K562 (cell line): ENCODE data around the gene UGT2A3. TPM values are rescaled to one million over a fixed set of nuclear protein-coding genes. Genes with fewer than 3 reads are reported as not detected.

ENCODE experiments used
- ATAC-seq: fragments of 200-7000 bp; cut with Tn5 transposase; 3 replicates; pipeline ENCODE4 v1.9.1; 2020; ENCODE audit warnings: moderate library complexity
- BruUV-seq: library from RNA; stranded (reverse); fragments of 400-500 nt; replicated peaks from 2 replicates; lab custom pipeline; 2021; lab: Mats Ljungman, UMichigan
- CTCF ChIA-PET: fragments of 300-600 bp; formaldehyde crosslinking; extraction: SDS; loops from one replicate; lab custom pipeline; 2021; ENCODE audit warnings: low intra/inter-chr PET ratio; lab: Yijun Ruan, JAX
- POLR2A ChIA-PET: fragments of 300-600, 350-650 bp; sonication (Branson Sonifier 250); formaldehyde crosslinking; extraction: SDS; loops from one replicate; lab custom pipeline; 2021; ENCODE audit warnings: antibody characterized with exemption, inconsistent platforms; lab: Yijun Ruan, JAX
- DNase-seq, 4 experiments: peaks; one replicate each; pipeline versions ENCODE4 v3.0.0 to v3.0.0-alpha.2; 2011 to 2018; ENCODE audit warnings: low spot score in 3 of 4, mixed read lengths in 3 of 4; ENCODE audit errors: extremely low read depth in 1 of 4
- FAIRE-seq: peaks from 2 replicates; lab custom pipeline; 2011; peaks lifted over from hg19 to GRCh38; lab: Jason Lieb, UNC
- H2AFZ ChIP-seq: 2 replicates; pipeline ENCODE4 v1.6.0; 2011; ENCODE audit warnings: low read depth, low read length, control low read depth, inconsistent platforms
- H3K27ac ChIP-seq: fragments of 200-600 bp; 3 replicates; pipeline ENCODE4 v1.8.0; 2011; ENCODE audit warnings: low read depth, mild to moderate bottlenecking, control low read depth, inconsistent platforms, low read length, moderate library complexity, mixed read lengths; ENCODE audit errors: extremely low read depth
- H3K27me3 ChIP-seq, 2 experiments: fragments of 300-600 bp in 1 of 2; 2 replicates in 1 of 2; 3 replicates in 1 of 2; pipeline versions ENCODE4 v1.6.0 to v1.8.0; 2011; ENCODE audit warnings: inconsistent platforms in 2 of 2, low read length in 2 of 2, mild to moderate bottlenecking in 1 of 2, mixed read lengths in 1 of 2, moderate library complexity in 1 of 2; ENCODE audit not compliant: control insufficient read depth in 2 of 2, insufficient read depth in 2 of 2
- H3K36me3 ChIP-seq: fragments of 300-600 bp; 3 replicates; pipeline ENCODE4 v1.8.0; 2011; ENCODE audit warnings: mild to moderate bottlenecking, low read length, inconsistent platforms; ENCODE audit not compliant: control insufficient read depth, insufficient read depth
- H3K4me1 ChIP-seq, 2 experiments: fragments of 200-600 bp in 1 of 2; replicated peaks in 1 of 2; 2 replicates in 1 of 2; 3 replicates in 1 of 2; pipeline versions ENCODE4 v1.5.1 to v1.8.0; 2011; ENCODE audit warnings: inconsistent platforms in 2 of 2, low read length in 2 of 2, mild to moderate bottlenecking in 1 of 2, mixed read lengths in 1 of 2, moderate library complexity in 1 of 2; ENCODE audit not compliant: control insufficient read depth in 2 of 2, insufficient read depth in 2 of 2
- H3K4me2 ChIP-seq: 2 replicates; pipeline ENCODE4 v1.6.1; 2011; ENCODE audit warnings: low read length, control low read depth, inconsistent platforms, mixed read lengths; ENCODE audit not compliant: insufficient read depth
- H3K4me3 ChIP-seq: fragments of 200-600 bp; sonication (generic), shearing (Covaris generic); 2 replicates; pipeline ENCODE4 v1.5.1; 2016; ENCODE audit warnings: control low read depth, inconsistent platforms
- H3K79me2 ChIP-seq: fragments of 200-600 bp; 3 replicates; pipeline ENCODE4 v1.8.0; 2011; ENCODE audit warnings: low read length, inconsistent platforms; ENCODE audit not compliant: control insufficient read depth, insufficient read depth
- H3K9ac ChIP-seq, 2 experiments: 2 replicates each; pipeline versions ENCODE4 v1.6.0 to v1.6.1; 2011; ENCODE audit warnings: low read depth in 2 of 2, low read length in 2 of 2, control low read depth in 1 of 2, inconsistent platforms in 1 of 2, mild to moderate bottlenecking in 1 of 2, mixed read lengths in 1 of 2; ENCODE audit not compliant: insufficient read depth in 1 of 2
- H3K9me1 ChIP-seq: one replicate; pipeline ENCODE4 v1.6.0; 2011; ENCODE audit warnings: inconsistent platforms, mild to moderate bottlenecking, low read length, moderate library complexity; ENCODE audit not compliant: control insufficient read depth, insufficient read depth
- H3K9me3 ChIP-seq: replicated peaks from 2 replicates; pipeline ENCODE4 v1.5.1; 2011; ENCODE audit warnings: low read depth, low read length, inconsistent platforms; ENCODE audit not compliant: control insufficient read depth, insufficient read depth
- H4K20me1 ChIP-seq: replicated peaks from 2 replicates; pipeline ENCODE4 v1.6.1; 2011; ENCODE audit warnings: low read length, inconsistent platforms, mixed read lengths; ENCODE audit not compliant: control insufficient read depth, insufficient read depth
- DEAF1 ChIP-seq: fragments of 450-650 bp; formaldehyde crosslinking; IDR thresholded peaks from 2 replicates; pipeline ENCODE4 v1.4.0; 2020; ENCODE audit warnings: mild to moderate bottlenecking, moderate library complexity
- PREB ChIP-seq: sonication (generic); formaldehyde crosslinking; IDR thresholded peaks from 2 replicates; pipeline ENCODE4 v1.8.1; 2023; ENCODE audit warnings: mild to moderate bottlenecking, missing genetic modification reagents
- RAD21 ChIP-seq, 2 experiments: fragments of 250-450 bp in 1 of 2; fragments of 450-650 bp in 1 of 2; sonication (Bioruptor Pico) in 1 of 2; formaldehyde crosslinking in 1 of 2; IDR thresholded peaks in 1 of 2; conservative IDR thresholded peaks in 1 of 2; 2 replicates each; pipeline versions ENCODE4 v1.4.0 to v1.8.0; 2020 to 2022; ENCODE audit warnings: mild to moderate bottlenecking in 2 of 2, moderate library complexity in 1 of 2
- RBFOX2 ChIP-seq: fragments of 200-400 bp; formaldehyde crosslinking; IDR thresholded peaks from 2 replicates; pipeline ENCODE4 v1.6.1; 2017; ENCODE audit warnings: low read depth, mild to moderate bottlenecking, low read length, moderate library complexity
- ZKSCAN8 ChIP-seq: fragments of 200-800 bp; sonication (Bioruptor generic); IDR thresholded peaks from 2 replicates; pipeline ENCODE4 v1.6.1; 2016; ENCODE audit warnings: missing genetic modification characterization, missing compliant biosample characterization
- WGBS: fragments of 100-300 bp; shearing (Covaris generic); methylation state at CpG from one replicate; pipeline ENCODE4 v1.1.6; 2016; ENCODE audit warnings: low coverage, mixed read lengths; ENCODE audit not compliant: insufficient coverage; ENCODE audit errors: missing lambda C conversion rate; 5-methylcytosine and 5-hydroxymethylcytosine counted together
- in situ Hi-C: fragments of 300-500 bp; cut with MboI; formaldehyde crosslinking; loops from 4 replicates; pipeline ENCODE4 v1.15.0; 2018; ENCODE audit warnings: inconsistent platforms, mixed read lengths
- intact Hi-C: fragments of 100-400 bp; cut with micrococcal nuclease; formaldehyde crosslinking; loops from 2 replicates; pipeline ENCODE4 v1.14.2; 2022
- polyA plus RNA-seq, 8 experiments: library from polyadenylated mRNA; depleted of rRNA in 4 of 8; stranded (reverse) in 5 of 8; unstranded in 3 of 8; fragments of >200 nt; fragmentation: Nextera tagmentation in 2 of 8; fragmentation: Illumina TruSeq in 1 of 8; extraction: Ambion mirVana in 2 of 8; extraction: Trizol in 1 of 8; gene quantifications; 2 replicates each; pipeline versions ENCODE4 v1.2.1 to v1.2.3, GENCODE V29; 2011 to 2014; ENCODE audit warnings: inconsistent platforms in 1 of 8, missing spikeins in 1 of 8
- total RNA-seq, 7 experiments: library from RNA; depleted of rRNA in 6 of 7; stranded (reverse); fragments of >200 nt in 6 of 7; fragmentation: Illumina TruSeq in 2 of 7; extraction: Trizol in 2 of 7; gene quantifications; 2 replicates each; pipeline versions ENCODE4 v1.2.1 to v1.2.3, GENCODE V29; 2011 to 2021; ENCODE audit warnings: low replicate concordance in 1 of 7
- TF ChIP-seq, protein P1 (sequence below), 3 experiments: IDR thresholded peaks in 2 of 3; conservative IDR thresholded peaks in 1 of 3; 2 replicates each; pipeline ENCODE4 v1.5.1; 2011 to 2012; ENCODE audit warnings: low read length in 3 of 3, mild to moderate bottlenecking in 3 of 3, control low read depth in 2 of 3, improper control_type of control experiment in 1 of 3, inconsistent platforms in 1 of 3, low read depth in 1 of 3, mixed read lengths in 1 of 3, moderate library complexity in 1 of 3; ENCODE audit not compliant: insufficient read depth in 2 of 3

The UGT2A3 gene
- total and polyA plus RNA-seq, 9 of the 15 experiments (the other 6 are each of a cell fraction or from before 2014, with no cell fraction given): not detected

GRCh38 chr4:68904786-68905185, 46.8 kb downstream of the UGT2A3 start:
- Histone ChIP-seq H2AFZ (no peak overlapping the region), H3K27me3 (no peaks in the 10 kb centered on the region), H3K27ac (no peak overlapping the region), H3K9me1 (no peaks in the 10 kb centered on the region), H3K36me3 (no peaks in the 10 kb centered on the region), H3K9ac (no peak overlapping the region), H3K79me2 (no peaks in the 10 kb centered on the region), H3K9me3 (no peaks in the 10 kb centered on the region; the same call in 1 of the 2 replicates), H3K4me3 (no peak overlapping the region), H3K4me2 (no peak overlapping the region)
- in situ Hi-C loops: no loop called here
- POLR2A ChIA-PET: no interaction called here
- CTCF ChIA-PET: no interaction called here
- 1% methylated on average over 6 of the region's 6 CpGs for WGBS
- DNase-seq (peak in 2 of 4 experiments; percentile 6 to 9), ATAC-seq (peak; percentile 67), FAIRE-seq (no peak)
- BruUV-seq: no TSS peak
- intact Hi-C loops: no loop called here
- no peak for TF ChIP-seq DEAF1
- TF ChIP-seq PREB: no peak
- TF ChIP-seq, protein P1, sequence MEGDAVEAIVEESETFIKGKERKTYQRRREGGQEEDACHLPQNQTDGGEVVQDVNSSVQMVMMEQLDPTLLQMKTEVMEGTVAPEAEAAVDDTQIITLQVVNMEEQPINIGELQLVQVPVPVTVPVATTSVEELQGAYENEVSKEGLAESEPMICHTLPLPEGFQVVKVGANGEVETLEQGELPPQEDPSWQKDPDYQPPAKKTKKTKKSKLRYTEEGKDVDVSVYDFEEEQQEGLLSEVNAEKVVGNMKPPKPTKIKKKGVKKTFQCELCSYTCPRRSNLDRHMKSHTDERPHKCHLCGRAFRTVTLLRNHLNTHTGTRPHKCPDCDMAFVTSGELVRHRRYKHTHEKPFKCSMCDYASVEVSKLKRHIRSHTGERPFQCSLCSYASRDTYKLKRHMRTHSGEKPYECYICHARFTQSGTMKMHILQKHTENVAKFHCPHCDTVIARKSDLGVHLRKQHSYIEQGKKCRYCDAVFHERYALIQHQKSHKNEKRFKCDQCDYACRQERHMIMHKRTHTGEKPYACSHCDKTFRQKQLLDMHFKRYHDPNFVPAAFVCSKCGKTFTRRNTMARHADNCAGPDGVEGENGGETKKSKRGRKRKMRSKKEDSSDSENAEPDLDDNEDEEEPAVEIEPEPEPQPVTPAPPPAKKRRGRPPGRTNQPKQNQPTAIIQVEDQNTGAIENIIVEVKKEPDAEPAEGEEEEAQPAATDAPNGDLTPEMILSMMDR (IDR thresholded peaks at IDR 0.05 in 2 of 3, conservative IDR thresholded peaks at IDR 0.05 in 1 of 3; ENCODE audit: insufficient read depth in 2 of 3, low read depth in 1 of 3, low read length in 3 of 3): 0 out of 6 replicates have a peak, but pooled peaks of 1 of the 3 experiments have one; percentile 6
- TF ChIP-seq RBFOX2: no peak
- TF ChIP-seq RAD21 (CRISPR knock-in tag; conservative IDR thresholded peaks at IDR 0.05 in 1 of 2, IDR thresholded peaks at IDR 0.05 in 1 of 2): peak in 1 of 2 experiments; percentile 38; a peak in 2 of 4 replicates
- TF ChIP-seq ZKSCAN8 (CRISPR knock-in tag): no peak
- TF ChIP-seq, all 486 proteins: peak for 2
- Histone ChIP-seq H4K20me1 (no peaks in the 10 kb centered on the region), H3K4me1 (no peaks in the 10 kb centered on the region; a peak in 1 of 5 replicates)
